Spleen (tissue), 11 donors: ENCODE measurements around the gene LPCAT1. TPM values are rescaled to one million over a fixed set of nuclear protein-coding genes. Genes with fewer than 3 reads are reported as not detected.

Experiments used
- DNase-seq: peaks from one replicate; pipeline ENCODE4 v3.0.0-alpha.2; 2020
- H3K27ac ChIP-seq, 8 donors: fragments of 200-600 bp; sonication (generic) in 7 of 8; 1 replicate in 4 of 8; 2 replicates in 4 of 8; pipeline versions ENCODE4 v1.5.0 to v1.8.0; 2016 to 2021; ENCODE audit warnings: inconsistent platforms in 4 of 8, mild to moderate bottlenecking in 4 of 8, moderate library complexity in 1 of 8
- H3K27me3 ChIP-seq, 7 donors: fragments of 200-600 bp; sonication (generic) in 6 of 7; replicated peaks in 1 of 7; 1 replicate in 4 of 7; 2 replicates in 3 of 7; pipeline versions ENCODE4 v1.5.0 to v1.8.0; 2016 to 2021; ENCODE audit warnings: inconsistent platforms in 3 of 7, mild to moderate bottlenecking in 1 of 7
- H3K36me3 ChIP-seq, 6 donors: fragments of 200-600 bp; sonication (generic) in 5 of 6; 1 replicate in 4 of 6; 2 replicates in 2 of 6; pipeline versions ENCODE4 v1.5.0 to v1.8.0; 2016 to 2021; ENCODE audit warnings: inconsistent platforms in 2 of 6
- H3K4me1 ChIP-seq, 6 donors: fragments of 200-600 bp; sonication (generic) in 5 of 6; 1 replicate in 3 of 6; 2 replicates in 3 of 6; pipeline versions ENCODE4 v1.5.0 to v1.8.0; 2016 to 2021; ENCODE audit warnings: inconsistent platforms in 3 of 6
- H3K4me3 ChIP-seq, 8 donors: fragments of 200-600 bp; sonication (generic) in 7 of 8; 1 replicate in 4 of 8; 2 replicates in 4 of 8; pipeline versions ENCODE4 v1.5.0 to v1.8.0; 2016 to 2021; ENCODE audit warnings: inconsistent platforms in 4 of 8, mild to moderate bottlenecking in 4 of 8, moderate library complexity in 2 of 8
- H3K9me3 ChIP-seq, 8 donors: fragments of 200-600 bp; sonication (generic) in 7 of 8; 1 replicate in 4 of 8; 2 replicates in 4 of 8; pipeline versions ENCODE4 v1.5.0 to v1.8.0; 2016 to 2021; ENCODE audit warnings: inconsistent platforms in 4 of 8
- CTCF ChIP-seq, 11 experiments: fragments of 200-600 bp in 7 of 11; fragments of 450-650 bp in 4 of 11; sonication (generic) in 4 of 11; IDR thresholded peaks in 8 of 11; conservative IDR thresholded peaks in 3 of 11; 1 replicate in 7 of 11; 2 replicates in 4 of 11; pipeline versions ENCODE4 v1.4.0 to v1.8.0; 2016 to 2021; ENCODE audit warnings: antibody characterized with exemption in 11 of 11, inconsistent platforms in 4 of 11, mild to moderate bottlenecking in 1 of 11
- POLR2A ChIP-seq, 3 donors: fragments of 450-650 bp; IDR thresholded peaks; one replicate each; pipeline ENCODE4 v1.5.1; 2017; ENCODE audit warnings: antibody characterized with exemption in 3 of 3, mild to moderate bottlenecking in 1 of 3
- POLR2AphosphoS5 ChIP-seq, 3 donors: sonication (generic); formaldehyde crosslinking; IDR thresholded peaks; one replicate each; pipeline ENCODE4 v1.5.1; 2017; ENCODE audit warnings: antibody characterized with exemption in 3 of 3
- WGBS, 5 donors: extraction: QIAGEN DNeasy Blood & Tissue Kit in 3 of 5; methylation state at CpG; one replicate each; pipeline versions ENCODE4 v1.1.5 to v1.1.7; 2013 to 2018; 5-methylcytosine and 5-hydroxymethylcytosine counted together
- intact Hi-C: fragments of 100-400 bp; cut with DNase I; formaldehyde crosslinking; loops from one replicate; pipeline ENCODE4 v1.15.0; 2023; ENCODE audit warnings: low total_unique reads
- polyA plus RNA-seq, 3 donors: library from polyadenylated mRNA; stranded (reverse); fragments of 200-250 nt; gene quantifications; one replicate each; pipeline ENCODE4 v1.2.1, GENCODE V29; 2013
- total RNA-seq, 7 donors: library from RNA; depleted of rRNA in 3 of 7; stranded (reverse); fragments of >200 nt in 3 of 7; fragmentation: NEBNext Ultra II Directional in 4 of 7; extraction: Animal tissue kit (Norgen Biotek cat#: 25700) in 4 of 7; gene quantifications; one replicate each; pipeline versions ENCODE4 v1.1.0 to v1.2.1, GENCODE V29; 2016 to 2021
- donor health status: healthy with polysubstance abuse.
- donor health status: DM: no; HTN: no; CAD: no; lungs with moderate emphysema.
- donor health status: DM: no; HTN: no; CAD: no.
- donor health status: Bipolar disorder and iron deficiency.
- donor health status: healthy.
- donor health status: DM: no; HTN: no; CAD: no.
- donor health status: DM: yes; HTN: yes; CAD: no.

LPCAT1 gene
- total and polyA plus RNA-seq, 10 donors = 52.2 to 322 (median 174) TPM

- H3K27ac ChIP-seq = peak overlapping the region; percentile 79 to 88 (median 84)
- H3K4me3 ChIP-seq = peak overlapping the region in 5 of 8 donors; percentile 2 to 45 (median 17)
- H3K9me3 ChIP-seq = no peaks in the 10 kb centered on the region
- WGBS, 5 donors = 56 to 63% (median 60%) methylated on average over 8 of the region's 8 CpGs
- peak; percentile 85 for DNase-seq
- H3K36me3 ChIP-seq = no peaks in the 10 kb centered on the region
- peaks cover 0 to 30% (median 19%) of the 10 kb centered on the region in 6 donors for H3K4me1 ChIP-seq
- no peaks in the 10 kb centered on the region for H3K27me3 ChIP-seq
- TF ChIP-seq CTCF (IDR thresholded peaks at IDR 0.05 in 8 of 11, conservative IDR thresholded peaks at IDR 0.05 in 3 of 11) (no peak), POLR2AphosphoS5 (IDR thresholded peaks at IDR 0.05) (peak in 2 of 3 donors; percentile 50 to 67), POLR2A (IDR thresholded peaks at IDR 0.05) (no peak)
- intact Hi-C loops = no loop called here
Measured at GRCh38 chr5:1536322-1536845, 12.6 kb upstream of the LPCAT1 start.

GRCh38 chr5:1535646-1536045 lies 11.9 kb upstream of the LPCAT1 start:
- no peak for TF ChIP-seq CTCF (IDR thresholded peaks at IDR 0.05 in 8 of 11, conservative IDR thresholded peaks at IDR 0.05 in 3 of 11)
- TF ChIP-seq POLR2A (IDR thresholded peaks at IDR 0.05) = no peak
- no peak for TF ChIP-seq POLR2AphosphoS5 (IDR thresholded peaks at IDR 0.05)
- H3K4me3 ChIP-seq = no peak overlapping the region
- WGBS, 5 donors = 62 to 88% (median 82%) methylated on average over 3 of the region's 3 CpGs

GRCh38 chr5:1532384-1532783 lies 8.6 kb upstream of the LPCAT1 start:
- H3K4me1 ChIP-seq = peaks cover 0 to 25% (median 18%) of the 10 kb centered on the region in 6 donors
- H3K27ac ChIP-seq = no peak overlapping the region
- no peaks in the 10 kb centered on the region for H3K36me3 ChIP-seq
- TF ChIP-seq POLR2AphosphoS5 (IDR thresholded peaks at IDR 0.05) (no peak), CTCF (IDR thresholded peaks at IDR 0.05 in 8 of 11, conservative IDR thresholded peaks at IDR 0.05 in 3 of 11) (no peak), POLR2A (IDR thresholded peaks at IDR 0.05) (no peak)
- H3K9me3 ChIP-seq = no peaks in the 10 kb centered on the region
- no peak for DNase-seq
- no peak overlapping the region for H3K4me3 ChIP-seq
- no peaks in the 10 kb centered on the region for H3K27me3 ChIP-seq
- WGBS, 5 donors = 57 to 76% (median 64%) methylated on average over 1 of the region's 1 CpG
- intact Hi-C loops = no loop called here

More at GRCh38 chr5:1535646-1536045, 11.9 kb upstream of the LPCAT1 start:
- H3K27ac ChIP-seq = peak overlapping the region; percentile 79 to 88 (median 84)
- intact Hi-C loops = no loop called here
- no peaks in the 10 kb centered on the region for H3K27me3 ChIP-seq
- no peak for DNase-seq
- H3K4me1 ChIP-seq = peaks cover 0 to 30% (median 19%) of the 10 kb centered on the region in 6 donors
- no peaks in the 10 kb centered on the region for H3K36me3 ChIP-seq
- no peaks in the 10 kb centered on the region for H3K9me3 ChIP-seq

GRCh38 chr5:1529498-1529897 lies 5.7 kb upstream of the LPCAT1 start:
- Histone ChIP-seq H3K27ac (no peak overlapping the region), H3K36me3 (no peaks in the 10 kb centered on the region), H3K27me3 (no peaks in the 10 kb centered on the region), H3K9me3 (no peaks in the 10 kb centered on the region), H3K4me1 (peaks cover 4 to 15% (median 10%) of the 10 kb centered on the region in 6 donors), H3K4me3 (no peak overlapping the region)
- 90 to 97% (median 94%) methylated on average over 3 of the region's 3 CpGs for WGBS, 5 donors
- intact Hi-C loops = loop anchor here (5.0 kb wide), 1 partner anchor 37 kb away; no protein-coding TSS in a partner anchor
- no peak for TF ChIP-seq CTCF (IDR thresholded peaks at IDR 0.05 in 8 of 11, conservative IDR thresholded peaks at IDR 0.05 in 3 of 11)
- no peak for TF ChIP-seq POLR2A (IDR thresholded peaks at IDR 0.05)
- no peak for TF ChIP-seq POLR2AphosphoS5 (IDR thresholded peaks at IDR 0.05)
- no peak for DNase-seq
